Measurements from ENCODE around the gene CLCN7. TPM values are rescaled to one million over a fixed set of nuclear protein-coding genes. Genes with fewer than 3 reads are reported as not detected.

The CLCN7 gene
- polyA plus RNA-seq, 2 donors, result 18.7 to 33.1 TPM

- H3K36me3 ChIP-seq (ENCODE audit: control insufficient read depth in 2 of 2, insufficient read depth in 2 of 2, low read length in 1 of 2), result peaks cover 3 to 59% of the 10 kb centered on the region in 2 donors
- H3K9me3 ChIP-seq (ENCODE audit: control insufficient read depth in 2 of 2, insufficient read depth in 1 of 2, low read depth in 1 of 2, low read length in 1 of 2), result no peaks in the 10 kb centered on the region
- no peaks in the 10 kb centered on the region for H3K27me3 ChIP-seq (ENCODE audit: control insufficient read depth in 1 of 2, insufficient read depth in 2 of 2, low read length in 2 of 2)
- WGBS, 2 donors, result 95 to 96% methylated on average over 37 to 38 of the region's 38 CpGs
- H3K4me3 ChIP-seq (ENCODE audit: low read depth in 1 of 2, low read length in 2 of 2), result no peak overlapping the region
- H3K27ac ChIP-seq (ENCODE audit: low read depth in 2 of 2, low read length in 1 of 2), result no peak overlapping the region
- H3K4me1 ChIP-seq (ENCODE audit: control insufficient read depth in 2 of 2, insufficient read depth in 2 of 2, low read length in 1 of 2), result no peaks in the 10 kb centered on the region
These were observed 75.8 kb downstream of the CLCN7 start for GRCh38 chr16:1398826-1399581.

GRCh38 chr16:1398351-1398750, 76.5 kb downstream of the CLCN7 start:
- H3K9me3 ChIP-seq (ENCODE audit: control insufficient read depth in 2 of 2, insufficient read depth in 1 of 2, low read depth in 1 of 2, low read length in 1 of 2), result no peaks in the 10 kb centered on the region
- peaks cover 3 to 59% of the 10 kb centered on the region in 2 donors for H3K36me3 ChIP-seq (ENCODE audit: control insufficient read depth in 2 of 2, insufficient read depth in 2 of 2, low read length in 1 of 2)
- no peak overlapping the region for H3K4me3 ChIP-seq (ENCODE audit: low read depth in 1 of 2, low read length in 2 of 2)
- 94 to 97% methylated on average over 9 of the region's 9 CpGs for WGBS, 2 donors
- no peaks in the 10 kb centered on the region for H3K4me1 ChIP-seq (ENCODE audit: control insufficient read depth in 2 of 2, insufficient read depth in 2 of 2, low read length in 1 of 2)
- no peak overlapping the region for H3K27ac ChIP-seq (ENCODE audit: low read depth in 2 of 2, low read length in 1 of 2)
- H3K27me3 ChIP-seq (ENCODE audit: control insufficient read depth in 1 of 2, insufficient read depth in 2 of 2, low read length in 2 of 2), result no peaks in the 10 kb centered on the region

GRCh38 chr16:1397779-1398178, 77.0 kb downstream of the CLCN7 start:
- peaks cover 3 to 57% of the 10 kb centered on the region in 2 donors for H3K36me3 ChIP-seq (ENCODE audit: control insufficient read depth in 2 of 2, insufficient read depth in 2 of 2, low read length in 1 of 2)
- no peaks in the 10 kb centered on the region for H3K27me3 ChIP-seq (ENCODE audit: control insufficient read depth in 1 of 2, insufficient read depth in 2 of 2, low read length in 2 of 2)
- H3K4me3 ChIP-seq (ENCODE audit: low read depth in 1 of 2, low read length in 2 of 2), result no peak overlapping the region
- no peaks in the 10 kb centered on the region for H3K4me1 ChIP-seq (ENCODE audit: control insufficient read depth in 2 of 2, insufficient read depth in 2 of 2, low read length in 1 of 2)
- WGBS, 2 donors, result 94% methylated on average over 20 to 21 of the region's 21 CpGs
- H3K27ac ChIP-seq (ENCODE audit: low read depth in 2 of 2, low read length in 1 of 2), result no peak overlapping the region
- H3K9me3 ChIP-seq (ENCODE audit: control insufficient read depth in 2 of 2, insufficient read depth in 1 of 2, low read depth in 1 of 2, low read length in 1 of 2), result no peaks in the 10 kb centered on the region

- H3K27me3 ChIP-seq (ENCODE audit: control insufficient read depth in 1 of 2, insufficient read depth in 2 of 2, low read length in 2 of 2), result no peaks in the 10 kb centered on the region
- H3K9me3 ChIP-seq (ENCODE audit: control insufficient read depth in 2 of 2, insufficient read depth in 1 of 2, low read depth in 1 of 2, low read length in 1 of 2), result no peaks in the 10 kb centered on the region
- H3K4me1 ChIP-seq (ENCODE audit: control insufficient read depth in 2 of 2, insufficient read depth in 2 of 2, low read length in 1 of 2), result no peaks in the 10 kb centered on the region
- no peak overlapping the region for H3K4me3 ChIP-seq (ENCODE audit: low read depth in 1 of 2, low read length in 2 of 2)
- H3K36me3 ChIP-seq (ENCODE audit: control insufficient read depth in 2 of 2, insufficient read depth in 2 of 2, low read length in 1 of 2), result peaks cover 0 to 43% of the 10 kb centered on the region in 2 donors
- H3K27ac ChIP-seq (ENCODE audit: low read depth in 2 of 2, low read length in 1 of 2), result no peak overlapping the region
- 90 to 91% methylated on average over 22 of the region's 22 CpGs for WGBS, 2 donors
These were observed 79.3 kb downstream of the CLCN7 start for GRCh38 chr16:1395444-1396031.

Other genes with a start within 250 kb of the CLCN7 start
- under 1 TPM; 0.10 to 0.15 TPM for gene TPSG1, start 249.8 kb downstream of the CLCN7 start, polyA plus RNA-seq
- 10 to 100 TPM in 1 of 2 donors, 1 to 10 TPM in 1; 5.7 to 37.8 TPM for gene TPSB2, start 244.8 kb downstream of the CLCN7 start, polyA plus RNA-seq
- gene TPSAB1, start 234.3 kb downstream of the CLCN7 start, polyA plus RNA-seq, result 10 to 100 TPM in 1 of 2 donors, 1 to 10 TPM in 1; 2.8 to 33.0 TPM
- 1 to 10 TPM in 1 of 2 donors, under 1 TPM in 1; 0.83 to 1.5 TPM for gene TPSD1, start 219.0 kb downstream of the CLCN7 start, polyA plus RNA-seq
- gene UBE2I, start 165.4 kb downstream of the CLCN7 start, polyA plus RNA-seq, result 10 to 100 TPM; 35.4 to 56.9 TPM
- 1 to 10 TPM; 1.2 to 2.7 TPM for gene BAIAP3, start 141.4 kb downstream of the CLCN7 start, polyA plus RNA-seq
- 10 to 100 TPM; 31.4 to 53.0 TPM for gene TSR3, start 123.2 kb downstream of the CLCN7 start, polyA plus RNA-seq
- 10 to 100 TPM; 33.6 to 39.1 TPM for gene GNPTG, start 123.1 kb downstream of the CLCN7 start, polyA plus RNA-seq
- gene UNKL, start 60.3 kb downstream of the CLCN7 start, polyA plus RNA-seq, result 1 to 10 TPM; 5.4 to 8.1 TPM
- 10 to 100 TPM; 11.6 to 24.6 TPM for gene UQCC4, start 54.3 kb downstream of the CLCN7 start, polyA plus RNA-seq
- gene PERCC1, start 44.0 kb downstream of the CLCN7 start, polyA plus RNA-seq, result not detected
- under 1 TPM; 0.44 to 0.98 TPM for gene CCDC154, start 30.5 kb downstream of the CLCN7 start, polyA plus RNA-seq
- not detected for gene PTX4, start 13.9 kb upstream of the CLCN7 start, polyA plus RNA-seq
- 10 to 100 TPM; 32.6 to 60.8 TPM for gene TELO2, start 18.3 kb upstream of the CLCN7 start, polyA plus RNA-seq
- 1 to 10 TPM; 3.4 to 6.2 TPM for gene TMEM204, start 58.6 kb upstream of the CLCN7 start, polyA plus RNA-seq
- 1 to 10 TPM; 4.3 to 8.8 TPM for gene IFT140, start 137.0 kb upstream of the CLCN7 start, polyA plus RNA-seq
- gene CRAMP1, start 137.3 kb upstream of the CLCN7 start, polyA plus RNA-seq, result 10 to 100 TPM in 1 of 2 donors, 1 to 10 TPM in 1; 4.8 to 10.5 TPM
- gene JPT2, start 203.3 kb upstream of the CLCN7 start, polyA plus RNA-seq, result 10 to 100 TPM; 20.5 to 31.0 TPM
- 10 to 100 TPM; 21.6 to 73.8 TPM for gene MAPK8IP3, start 231.2 kb upstream of the CLCN7 start, polyA plus RNA-seq